CD14-positive monocyte (primary cell): ENCODE data around the gene RASSF5. TPM values are rescaled to one million over a fixed set of nuclear protein-coding genes. Genes with fewer than 3 reads are reported as not detected.

Experiments used
- DNase-seq, 3 donors: peaks; one replicate each; pipeline ENCODE4 v3.0.0-alpha.2; 2011 to 2022
- H2AFZ ChIP-seq: 2 replicates; pipeline ENCODE4 v1.6.0; 2012; ENCODE audit warnings: mild to moderate bottlenecking, low read depth, low read length, inconsistent platforms; ENCODE audit not compliant: insufficient read depth, poor library complexity, severe bottlenecking
- H3K27ac ChIP-seq, 2 donors: 1 replicate in 1 of 2; 2 replicates in 1 of 2; pipeline ENCODE4 v1.5.1; 2012 to 2013; ENCODE audit warnings: low read length in 2 of 2, control low read depth in 1 of 2, inconsistent platforms in 1 of 2, low read depth in 1 of 2, mild to moderate bottlenecking in 1 of 2
- H3K27me3 ChIP-seq, 2 donors: one replicate each; pipeline versions ENCODE4 v1.6.0 to v1.6.1; 2011 to 2013; ENCODE audit warnings: low read length in 2 of 2; ENCODE audit not compliant: control insufficient read depth in 2 of 2, insufficient read depth in 2 of 2
- H3K36me3 ChIP-seq, 2 donors: replicated peaks in 1 of 2; 1 replicate in 1 of 2; 2 replicates in 1 of 2; pipeline versions ENCODE4 v1.5.1 to v1.6.1; 2012 to 2013; ENCODE audit warnings: low read length in 2 of 2, control low read depth in 1 of 2, inconsistent platforms in 1 of 2, mild to moderate bottlenecking in 1 of 2; ENCODE audit not compliant: insufficient read depth in 2 of 2, control insufficient read depth in 1 of 2
- H3K4me1 ChIP-seq, 2 donors: 1 replicate in 1 of 2; 2 replicates in 1 of 2; pipeline versions ENCODE4 v1.5.1 to v1.6.1; 2012 to 2013; ENCODE audit warnings: low read length in 2 of 2, control low read depth in 1 of 2, inconsistent platforms in 1 of 2, mild to moderate bottlenecking in 1 of 2, moderate library complexity in 1 of 2; ENCODE audit not compliant: insufficient read depth in 2 of 2, control insufficient read depth in 1 of 2
- H3K4me2 ChIP-seq: replicated peaks from 2 replicates; pipeline ENCODE3; 2012; ENCODE audit warnings: low read length, moderate library complexity, mild to moderate bottlenecking; ENCODE audit not compliant: poor library complexity, severe bottlenecking; ENCODE audit errors: extremely low read depth
- H3K4me3 ChIP-seq, 3 experiments: fragments of 200-600 bp in 1 of 3; sonication (generic) in 1 of 3; replicated peaks in 1 of 3; 1 replicate in 2 of 3; 2 replicates in 1 of 3; pipeline ENCODE4 v1.5.1; 2011 to 2013; ENCODE audit warnings: low read length in 3 of 3, mild to moderate bottlenecking in 3 of 3, control low read depth in 2 of 3, low read depth in 2 of 3, inconsistent platforms in 1 of 3, moderate library complexity in 1 of 3
- H3K79me2 ChIP-seq: 2 replicates; pipeline ENCODE4 v1.6.0; 2012; ENCODE audit warnings: mild to moderate bottlenecking, control low read depth, inconsistent platforms, low read length, moderate library complexity; ENCODE audit not compliant: insufficient read depth
- H3K9ac ChIP-seq: 2 replicates; pipeline ENCODE4 v1.6.0; 2017; ENCODE audit warnings: low read length, mild to moderate bottlenecking; ENCODE audit not compliant: insufficient read depth, poor library complexity, severe bottlenecking
- H3K9me3 ChIP-seq, 2 donors: replicated peaks in 1 of 2; 1 replicate in 1 of 2; 2 replicates in 1 of 2; pipeline versions ENCODE4 v1.5.1 to v1.6.1; 2012 to 2013; ENCODE audit warnings: low read length in 2 of 2, control low read depth in 1 of 2; ENCODE audit not compliant: control insufficient read depth in 1 of 2, insufficient read depth in 1 of 2
- H4K20me1 ChIP-seq: 2 replicates; pipeline ENCODE4 v1.6.0; 2012; ENCODE audit warnings: mild to moderate bottlenecking, low read length, control low read depth, moderate library complexity; ENCODE audit not compliant: insufficient read depth
- H3K27ac Mint-ChIP-seq, 7 donors: one replicate each; pipeline ENCODE4 v1.8.0; 2020; ENCODE audit warnings: mild to moderate bottlenecking in 7 of 7, mixed read lengths in 7 of 7, moderate library complexity in 6 of 7, inconsistent platforms in 2 of 7
- H3K27me3 Mint-ChIP-seq, 3 donors: one replicate each; pipeline ENCODE4 v1.8.0; 2021 to 2022; ENCODE audit warnings: low read depth in 3 of 3, mild to moderate bottlenecking in 3 of 3, mixed read lengths in 3 of 3, moderate library complexity in 3 of 3, inconsistent platforms in 1 of 3
- H3K36me3 Mint-ChIP-seq, 2 donors: one replicate each; pipeline ENCODE4 v1.8.0; 2020; ENCODE audit warnings: mixed read lengths in 2 of 2, inconsistent platforms in 1 of 2, mild to moderate bottlenecking in 1 of 2
- H3K4me1 Mint-ChIP-seq: one replicate; pipeline ENCODE4 v1.8.0; 2020; ENCODE audit warnings: mild to moderate bottlenecking, mixed read lengths
- H3K4me3 Mint-ChIP-seq, 2 donors: one replicate each; pipeline ENCODE4 v1.8.0; 2020; ENCODE audit warnings: mild to moderate bottlenecking in 2 of 2, mixed read lengths in 2 of 2, moderate library complexity in 1 of 2
- H3K9me3 Mint-ChIP-seq, 7 donors: one replicate each; pipeline ENCODE4 v1.8.0; 2020 to 2022; ENCODE audit warnings: mixed read lengths in 7 of 7, mild to moderate bottlenecking in 6 of 7, moderate library complexity in 6 of 7, inconsistent platforms in 2 of 7
- CTCF ChIP-seq: fragments of 200-600 bp; IDR thresholded peaks from one replicate; pipeline ENCODE4 v1.8.0; 2022; ENCODE audit warnings: antibody characterized with exemption, mild to moderate bottlenecking
- WGBS: methylation state at CpG from one replicate; pipeline ENCODE4 v1.1.5; 2013; ENCODE audit warnings: missing lambda C conversion rate; ENCODE audit not compliant: insufficient coverage; 5-methylcytosine and 5-hydroxymethylcytosine counted together
- intact Hi-C, 2 donors: fragments of 100-400 bp; cut with micrococcal nuclease; formaldehyde crosslinking; loops; one replicate each; pipeline versions ENCODE4 v1.15.0 to v1.15.1; 2023
- polyA plus RNA-seq, 3 donors: library from polyadenylated mRNA; depleted of rRNA in 1 of 3; unstranded in 2 of 3; stranded (reverse) in 1 of 3; fragments of 300-500 nt in 2 of 3; fragments of >200 nt in 1 of 3; fragmentation: Illumina TruSeq in 2 of 3; gene quantifications; 1 replicate in 2 of 3; 2 replicates in 1 of 3; pipeline ENCODE4 v1.2.3, GENCODE V29; 2012 to 2021

The RASSF5 gene
- polyA plus RNA-seq, 3 donors, result 81.6 to 129 (median 127) TPM

- no peak for TF ChIP-seq CTCF
- H3K4me3 ChIP-seq, result peak overlapping the region in 1 of 3 experiments; percentile 17
- peaks cover 6 to 17% of the 10 kb centered on the region in 2 donors for H3K36me3 ChIP-seq
- whole genome bisulfite sequencing, result 93% methylated on average over 14 of the region's 15 CpGs
- Mint-ChIP-seq H3K27me3 (peaks cover 0 to 2% (median 0%) of the 10 kb centered on the region in 3 donors), H3K36me3 (peaks cover 10 to 21% of the 10 kb centered on the region in 2 donors), H3K27ac (peak overlapping the region; percentile 99 to 100 (median 100)), H3K4me1 (peaks cover 87% of the 10 kb centered on the region), H3K4me3 (peak overlapping the region in 1 of 2 donors; percentile 70), H3K9me3 (peaks cover 0 to 2% (median 0%) of the 10 kb centered on the region in 7 donors)
- H3K27ac ChIP-seq, result peak overlapping the region; percentile 88 to 98
- no peaks in the 10 kb centered on the region for H3K9me3 ChIP-seq
- H3K9ac ChIP-seq, result no peak overlapping the region
- DNase-seq, result no peak
- H2AFZ ChIP-seq, result no peak overlapping the region
- H3K27me3 ChIP-seq, result no peaks in the 10 kb centered on the region
- peaks cover 84 to 87% of the 10 kb centered on the region in 2 donors for H3K4me1 ChIP-seq
- intact Hi-C loops, result loop anchor here in 1 of 2 donors (5.0 kb wide), 1 partner anchor 110 kb away; no protein-coding TSS in a partner anchor
- peaks cover 18% of the 10 kb centered on the region for H3K79me2 ChIP-seq
- peaks cover 2% of the 10 kb centered on the region for H4K20me1 ChIP-seq
- peak overlapping the region; percentile 26 for H3K4me2 ChIP-seq
Measured at GRCh38 chr1:206466840-206467649, 40.3 kb upstream of the RASSF5 start.

DNA sequence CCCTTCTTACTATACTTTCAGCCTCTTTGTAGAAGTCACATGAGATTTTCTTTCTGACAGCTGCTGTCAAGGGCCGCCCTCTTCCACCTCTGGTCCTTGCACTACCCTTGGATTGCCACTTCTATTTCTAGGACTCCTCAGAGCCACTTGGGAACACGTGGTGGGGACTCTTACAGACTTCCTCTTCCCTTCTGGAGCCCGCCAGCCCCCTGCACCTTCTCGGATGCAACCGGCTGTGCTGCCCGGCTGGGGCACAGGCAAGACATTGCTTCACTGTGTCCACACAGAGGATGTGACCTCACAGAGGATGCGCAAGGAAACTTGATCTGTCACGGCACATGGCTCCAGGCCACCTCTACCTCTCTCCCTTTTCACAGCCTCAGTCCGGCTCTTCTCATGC, 39.4 kb upstream of the RASSF5 start:
- TF ChIP-seq CTCF, result no peak
- WGBS, result under 1% methylated on average over 9 of the region's 9 CpGs
- peaks cover 0 to 3% (median 0%) of the 10 kb centered on the region in 7 donors for H3K9me3 Mint-ChIP-seq
- Histone ChIP-seq H3K9ac (peak overlapping the region; percentile 66), H3K9me3 (no peaks in the 10 kb centered on the region), H4K20me1 (peaks cover 2% of the 10 kb centered on the region), H3K36me3 (peaks cover 5 to 8% of the 10 kb centered on the region in 2 donors), H3K4me3 (peak overlapping the region in 1 of 3 experiments; percentile 17), H3K4me2 (peak overlapping the region; percentile 26), H2AFZ (no peak overlapping the region), H3K27me3 (no peaks in the 10 kb centered on the region), H3K27ac (peak overlapping the region; percentile 88 to 98), H3K79me2 (peaks cover 27% of the 10 kb centered on the region), H3K4me1 (peaks cover 92 to 96% of the 10 kb centered on the region in 2 donors)
- H3K27ac Mint-ChIP-seq, result peak overlapping the region; percentile 99 to 100 (median 100)
- DNase-seq, result peak; percentile 98 to 99 (median 99)
- H3K4me1 Mint-ChIP-seq, result peaks cover 93% of the 10 kb centered on the region
- peaks cover 0 to 4% (median 0%) of the 10 kb centered on the region in 3 donors for H3K27me3 Mint-ChIP-seq
- intact Hi-C loops, result loop anchor here in 1 of 2 donors (2.0 to 5.0 kb wide), 2 partner anchors 37 to 109 kb away; no protein-coding TSS in a partner anchor
- H3K4me3 Mint-ChIP-seq, result peak overlapping the region; percentile 39 to 70
- peaks cover 7 to 17% of the 10 kb centered on the region in 2 donors for H3K36me3 Mint-ChIP-seq
